ENCODE data around the gene KRTAP12-3. TPM values are rescaled to one million over a fixed set of nuclear protein-coding genes. Genes with fewer than 3 reads are reported as not detected.
"Not testable (repeated sequence)": the region's sequence is repeated elsewhere in the genome, so short reads cannot be mapped to it uniquely, and the experiment has no call there.

The KRTAP12-3 gene
- total RNA-seq, 1 experiment from 2014 or later: not detected

DNA sequence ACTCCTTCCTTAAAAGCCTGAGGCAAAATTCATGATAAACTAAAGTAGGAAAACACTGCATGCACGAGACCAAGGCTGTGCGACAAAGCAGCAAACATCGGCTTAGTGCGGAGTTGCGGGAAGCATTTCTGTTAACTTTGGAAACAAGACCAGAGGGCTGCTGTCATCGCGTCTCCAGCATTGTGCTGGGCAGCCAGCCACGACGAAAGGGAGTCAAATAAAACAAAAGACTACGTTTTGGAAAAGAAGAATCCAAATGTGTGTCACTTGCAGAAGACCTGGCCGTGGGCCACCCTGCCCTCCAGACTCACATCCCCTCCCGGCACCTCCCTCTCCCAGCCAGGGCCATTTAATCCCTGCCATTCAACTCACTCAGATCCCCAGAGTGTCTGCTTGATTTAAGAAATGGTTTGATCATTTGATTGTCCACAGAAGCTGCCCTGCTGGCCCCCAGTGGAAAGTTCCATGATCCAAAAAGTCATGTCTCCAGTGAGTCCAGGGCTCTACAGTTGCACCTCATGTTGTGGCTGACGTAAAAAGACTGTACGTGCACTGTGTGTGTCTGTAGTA is 13.9 kb upstream of the KRTAP12-3 start:
- peaks cover 3% of the 10 kb centered on the region for H3K36me3 Mint-ChIP-seq (ENCODE audit: insufficient read depth, unreplicated experiment)
- no peaks in the 10 kb centered on the region for H3K4me1 Mint-ChIP-seq (ENCODE audit: low read depth, unreplicated experiment)
- CTCF ChIA-PET: interaction anchor here (0.5 kb wide), 1 partner anchor 563 kb away, joined by 4 read pairs; no protein-coding TSS in a partner anchor
- H3K4me3 Mint-ChIP-seq (ENCODE audit: low read depth, unreplicated experiment): no peak overlapping the region
- BruUV-seq (replicated peaks): no TSS peak
- H3K27me3 Mint-ChIP-seq (ENCODE audit: unreplicated experiment): peaks cover 83% of the 10 kb centered on the region
- intact Hi-C loops (cut with micrococcal nuclease; ENCODE audit: unreplicated experiment): no loop called here
- no peak overlapping the region for H3K27ac Mint-ChIP-seq (ENCODE audit: unreplicated experiment)
- TF ChIP-seq, protein P1, sequence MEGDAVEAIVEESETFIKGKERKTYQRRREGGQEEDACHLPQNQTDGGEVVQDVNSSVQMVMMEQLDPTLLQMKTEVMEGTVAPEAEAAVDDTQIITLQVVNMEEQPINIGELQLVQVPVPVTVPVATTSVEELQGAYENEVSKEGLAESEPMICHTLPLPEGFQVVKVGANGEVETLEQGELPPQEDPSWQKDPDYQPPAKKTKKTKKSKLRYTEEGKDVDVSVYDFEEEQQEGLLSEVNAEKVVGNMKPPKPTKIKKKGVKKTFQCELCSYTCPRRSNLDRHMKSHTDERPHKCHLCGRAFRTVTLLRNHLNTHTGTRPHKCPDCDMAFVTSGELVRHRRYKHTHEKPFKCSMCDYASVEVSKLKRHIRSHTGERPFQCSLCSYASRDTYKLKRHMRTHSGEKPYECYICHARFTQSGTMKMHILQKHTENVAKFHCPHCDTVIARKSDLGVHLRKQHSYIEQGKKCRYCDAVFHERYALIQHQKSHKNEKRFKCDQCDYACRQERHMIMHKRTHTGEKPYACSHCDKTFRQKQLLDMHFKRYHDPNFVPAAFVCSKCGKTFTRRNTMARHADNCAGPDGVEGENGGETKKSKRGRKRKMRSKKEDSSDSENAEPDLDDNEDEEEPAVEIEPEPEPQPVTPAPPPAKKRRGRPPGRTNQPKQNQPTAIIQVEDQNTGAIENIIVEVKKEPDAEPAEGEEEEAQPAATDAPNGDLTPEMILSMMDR (IDR thresholded peaks at IDR 0.05; ENCODE audit: unreplicated experiment): no peak
- H3K9me3 Mint-ChIP-seq (ENCODE audit: low read depth, unreplicated experiment): peaks cover 13% of the 10 kb centered on the region
- no peak for DNase-seq

DNA sequence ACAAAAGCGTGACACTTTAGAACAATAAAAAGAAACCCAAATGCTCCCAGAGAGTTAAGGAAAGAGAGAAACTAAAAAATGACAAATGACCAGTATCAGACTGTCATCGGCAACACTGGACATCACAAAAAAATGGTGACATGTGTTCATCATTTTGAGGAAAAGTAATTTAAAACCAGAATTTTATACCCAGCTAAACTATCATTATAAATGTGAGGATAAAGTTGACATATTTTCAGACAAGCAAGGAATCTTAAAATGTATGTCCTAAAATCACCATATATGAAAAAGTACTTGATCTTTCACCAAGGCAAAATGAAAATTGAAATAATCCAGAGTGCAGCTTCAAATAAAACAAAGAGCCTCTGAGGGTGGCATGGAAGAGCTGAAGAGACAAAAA is 12.9 kb upstream of the KRTAP12-3 start:
- Mint-ChIP-seq H3K9me3 (ENCODE audit: low read depth, unreplicated experiment) (peaks cover 13% of the 10 kb centered on the region), H3K4me3 (ENCODE audit: low read depth, unreplicated experiment) (no peak overlapping the region), H3K4me1 (ENCODE audit: low read depth, unreplicated experiment) (no peaks in the 10 kb centered on the region), H3K36me3 (ENCODE audit: insufficient read depth, unreplicated experiment) (peaks cover 3% of the 10 kb centered on the region), H3K27ac (ENCODE audit: unreplicated experiment) (no peak overlapping the region), H3K27me3 (ENCODE audit: unreplicated experiment) (peaks cover 82% of the 10 kb centered on the region)
- TF ChIP-seq, protein P1 (IDR thresholded peaks at IDR 0.05; ENCODE audit: unreplicated experiment): no peak
- no TSS peak for BruUV-seq (replicated peaks)
- intact Hi-C loops (cut with micrococcal nuclease; ENCODE audit: unreplicated experiment): no loop called here
- CTCF ChIA-PET: interaction anchor here (1.2 kb wide), 1 partner anchor 16 kb away, joined by 3 read pairs; no protein-coding TSS in a partner anchor
- DNase-seq: no peak

DNA sequence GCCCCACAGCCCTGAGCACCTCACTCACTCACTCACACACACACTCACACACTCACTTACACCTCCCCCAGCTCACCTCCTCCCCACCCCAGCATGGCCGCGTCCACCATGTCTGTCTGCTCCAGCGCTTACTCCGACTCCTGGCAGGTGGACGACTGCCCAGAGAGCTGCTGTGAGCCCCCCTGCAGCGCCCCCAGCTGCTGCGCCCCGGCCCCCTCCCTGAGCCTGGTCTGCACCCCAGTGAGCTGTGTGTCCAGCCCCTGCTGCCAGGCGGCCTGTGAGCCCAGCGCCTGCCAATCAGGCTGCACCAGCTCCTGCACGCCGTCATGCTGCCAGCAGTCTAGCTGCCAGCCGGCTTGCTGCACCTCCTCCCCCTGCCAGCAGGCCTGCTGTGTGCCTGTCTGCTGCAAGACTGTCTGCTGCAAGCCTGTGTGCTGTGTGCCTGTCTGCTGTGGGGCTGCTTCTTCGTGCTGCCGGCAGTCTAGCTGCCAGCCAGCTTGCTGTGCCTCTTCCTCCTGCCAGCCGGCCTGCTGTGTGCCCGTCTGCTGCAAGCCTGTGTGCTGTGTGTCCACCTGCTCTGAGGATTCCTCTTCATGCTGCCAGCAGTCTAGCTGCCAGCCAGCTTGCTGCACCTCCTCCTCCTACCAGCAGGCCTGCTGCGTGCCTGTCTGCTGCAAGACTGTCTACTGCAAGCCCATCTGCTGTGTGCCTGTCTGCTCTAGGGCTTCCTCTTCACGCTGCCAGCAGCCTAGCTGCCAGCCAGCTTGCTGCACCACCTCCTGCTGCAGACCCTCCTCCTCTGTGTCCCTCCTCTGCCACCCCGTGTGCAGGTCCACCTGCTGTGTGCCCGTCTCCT is 11.1 kb upstream of the KRTAP12-3 start, which contains the start of gene KRTAP10-11:
Gene KRTAP10-11, plus strand, starts transcription at position 49 of the 856 bp plus-strand sequence. Its CDS starts 45 bp downstream, at position 94.
- DNase-seq; H3K4me3 Mint-ChIP-seq (ENCODE audit: low read depth, unreplicated experiment); H3K4me1 Mint-ChIP-seq (ENCODE audit: low read depth, unreplicated experiment); intact Hi-C loops (cut with micrococcal nuclease; ENCODE audit: unreplicated experiment); H3K36me3 Mint-ChIP-seq (ENCODE audit: insufficient read depth, unreplicated experiment); BruUV-seq (replicated peaks); CTCF ChIA-PET; H3K9me3 Mint-ChIP-seq (ENCODE audit: low read depth, unreplicated experiment); H3K27ac Mint-ChIP-seq (ENCODE audit: unreplicated experiment): not testable (repeated sequence)
- peaks cover 82% of the 10 kb centered on the region for H3K27me3 Mint-ChIP-seq (ENCODE audit: unreplicated experiment)

DNA sequence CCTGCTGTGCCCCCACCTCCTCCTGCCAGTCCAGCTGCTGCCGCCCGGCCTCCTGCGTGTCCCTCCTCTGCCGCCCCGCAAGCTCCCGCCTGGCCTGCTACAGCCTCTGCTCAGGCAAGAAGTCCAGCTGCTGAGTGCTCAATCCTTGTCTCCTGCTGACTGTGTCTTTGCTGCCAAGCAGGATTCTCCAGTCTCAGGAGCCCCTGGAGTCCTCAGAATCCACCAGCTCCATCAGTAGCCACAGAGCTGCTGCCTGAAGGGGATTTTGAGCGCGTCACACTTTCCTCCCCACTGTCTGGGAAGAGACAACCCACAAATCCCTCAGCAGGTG is 10.5 kb upstream of the KRTAP12-3 start:
- intact Hi-C loops (cut with micrococcal nuclease; ENCODE audit: unreplicated experiment): no loop called here
- Mint-ChIP-seq H3K27ac (ENCODE audit: unreplicated experiment) (no peak overlapping the region), H3K9me3 (ENCODE audit: low read depth, unreplicated experiment) (peaks cover 8% of the 10 kb centered on the region), H3K27me3 (ENCODE audit: unreplicated experiment) (peaks cover 81% of the 10 kb centered on the region), H3K4me3 (ENCODE audit: low read depth, unreplicated experiment) (no peak overlapping the region), H3K4me1 (ENCODE audit: low read depth, unreplicated experiment) (no peaks in the 10 kb centered on the region), H3K36me3 (ENCODE audit: insufficient read depth, unreplicated experiment) (peaks cover 3% of the 10 kb centered on the region)
- no peak for DNase-seq
- CTCF ChIA-PET: no interaction called here
- TF ChIP-seq, protein P1 (IDR thresholded peaks at IDR 0.05; ENCODE audit: unreplicated experiment): no peak
- BruUV-seq (replicated peaks): no TSS peak
